Neuronal stem cell (in vitro differentiated cells): ENCODE results near the gene ATP6V0D1.

ENCODE experiments used
- DNase-seq: peaks from one replicate; pipeline ENCODE4 v3.0.0-alpha.2; 2013; ENCODE audit warnings: low spot score
- H2AFZ ChIP-seq: one replicate; pipeline ENCODE4 v1.6.1; 2013; ENCODE audit warnings: mild to moderate bottlenecking, low read length, inconsistent platforms
- H2AK5ac ChIP-seq: 2 replicates; pipeline ENCODE4 v1.6.1; 2013; ENCODE audit warnings: low read depth, mild to moderate bottlenecking, inconsistent platforms, low read length, moderate library complexity, mixed read lengths
- H2BK120ac ChIP-seq: 2 replicates; pipeline ENCODE4 v1.6.1; 2013; ENCODE audit warnings: low read depth, mild to moderate bottlenecking, inconsistent platforms, low read length, moderate library complexity, mixed read lengths
- H2BK12ac ChIP-seq: one replicate; pipeline ENCODE4 v1.6.1; 2013; ENCODE audit warnings: low read length, inconsistent platforms
- H2BK15ac ChIP-seq: 2 replicates; pipeline ENCODE4 v1.6.1; 2013; ENCODE audit warnings: mild to moderate bottlenecking, low read length, inconsistent platforms, mixed read lengths
- H2BK5ac ChIP-seq: one replicate; pipeline ENCODE4 v1.6.1; 2013; ENCODE audit warnings: inconsistent platforms, mild to moderate bottlenecking, low read length, moderate library complexity
- H3K14ac ChIP-seq: one replicate; pipeline ENCODE4 v1.6.1; 2013; ENCODE audit warnings: low read length, inconsistent platforms
- H3K18ac ChIP-seq: 2 replicates; pipeline ENCODE4 v1.6.1; 2013; ENCODE audit warnings: low read length, inconsistent platforms
- H3K23ac ChIP-seq: 2 replicates; pipeline ENCODE4 v1.6.1; 2013; ENCODE audit warnings: low read depth, mild to moderate bottlenecking, mixed read lengths, low read length, inconsistent platforms; ENCODE audit not compliant: poor library complexity
- H3K27ac ChIP-seq: replicated peaks from 3 replicates; pipeline ENCODE4 v1.5.1; 2013; ENCODE audit warnings: low read length, inconsistent platforms
- H3K27me3 ChIP-seq, 3 experiments: 2 replicates each; pipeline ENCODE4 v1.6.1; 2013; ENCODE audit warnings: low read length in 3 of 3, mild to moderate bottlenecking in 2 of 3, inconsistent platforms in 1 of 3, low read depth in 1 of 3, mixed read lengths in 1 of 3, moderate library complexity in 1 of 3; ENCODE audit not compliant: control insufficient read depth in 3 of 3, insufficient read depth in 3 of 3
- H3K36me3 ChIP-seq, 2 donors: replicated peaks in 1 of 2; 2 replicates each; pipeline ENCODE4 v1.6.1; 2013; ENCODE audit warnings: low read length in 2 of 2; ENCODE audit not compliant: control insufficient read depth in 2 of 2, insufficient read depth in 2 of 2
- H3K4ac ChIP-seq: 2 replicates; pipeline ENCODE4 v1.6.1; 2013; ENCODE audit warnings: inconsistent platforms, mild to moderate bottlenecking, low read length, moderate library complexity
- H3K4me1 ChIP-seq, 2 donors: 1 replicate in 1 of 2; 2 replicates in 1 of 2; pipeline ENCODE4 v1.6.1; 2013; ENCODE audit warnings: low read length in 2 of 2, low read depth in 1 of 2; ENCODE audit not compliant: control insufficient read depth in 2 of 2, insufficient read depth in 1 of 2
- H3K4me2 ChIP-seq: one replicate; pipeline ENCODE4 v1.6.1; 2013; ENCODE audit warnings: mild to moderate bottlenecking, low read length, inconsistent platforms; ENCODE audit not compliant: insufficient read depth, poor library complexity, severe bottlenecking
- H3K4me3 ChIP-seq, 2 donors: 2 replicates each; pipeline ENCODE4 v1.5.1; 2013; ENCODE audit warnings: low read length in 2 of 2, mild to moderate bottlenecking in 2 of 2, inconsistent platforms in 1 of 2, moderate library complexity in 1 of 2
- H3K79me1 ChIP-seq: one replicate; pipeline ENCODE4 v1.6.1; 2013; ENCODE audit warnings: low read depth, mild to moderate bottlenecking, inconsistent platforms, low read length, moderate library complexity
- H3K9ac ChIP-seq: one replicate; pipeline ENCODE4 v1.6.1; 2013; ENCODE audit warnings: mild to moderate bottlenecking, low read depth, low read length, inconsistent platforms; ENCODE audit not compliant: poor library complexity
- H3K9me3 ChIP-seq, 2 donors: replicated peaks in 1 of 2; 2 replicates each; pipeline versions ENCODE3 to v1.6.1; 2013; ENCODE audit warnings: low read length in 2 of 2, mild to moderate bottlenecking in 2 of 2, inconsistent platforms in 1 of 2, low read depth in 1 of 2, mixed read lengths in 1 of 2, moderate library complexity in 1 of 2; ENCODE audit not compliant: control insufficient read depth in 2 of 2, insufficient read depth in 1 of 2
- H4K8ac ChIP-seq: one replicate; pipeline ENCODE4 v1.6.1; 2013; ENCODE audit warnings: low read depth, mild to moderate bottlenecking, inconsistent platforms, low read length, moderate library complexity
- H4K91ac ChIP-seq: one replicate; pipeline ENCODE4 v1.6.1; 2013; ENCODE audit warnings: low read length, low read depth, mild to moderate bottlenecking, inconsistent platforms; ENCODE audit not compliant: poor library complexity
- WGBS, 2 donors: extraction: QIAGEN DNeasy Blood & Tissue Kit; methylation state at CpG; one replicate each; pipeline ENCODE4 v1.1.7; 2013; ENCODE audit warnings: missing lambda C conversion rate in 2 of 2, mixed read lengths in 1 of 2; ENCODE audit not compliant: insufficient read length in 2 of 2, insufficient replicate concordance in 1 of 2; ENCODE audit errors: extremely low coverage in 2 of 2; 5-methylcytosine and 5-hydroxymethylcytosine counted together

The ATP6V0D1 gene

GRCh38 chr16:67454852-67455251 lies 26.1 kb downstream of the ATP6V0D1 start:
- H3K14ac ChIP-seq: no peak overlapping the region
- H2BK15ac ChIP-seq: no peak overlapping the region
- H3K9ac ChIP-seq: no peak overlapping the region
- no peak overlapping the region for H2BK5ac ChIP-seq
- H2AK5ac ChIP-seq: no peak overlapping the region
- H4K91ac ChIP-seq: no peak overlapping the region
- DNase-seq: no peak
- no peak overlapping the region for H2AFZ ChIP-seq
- WGBS, 2 donors: no CpG with 5 or more reads among the region's 6 CpGs
- H2BK120ac ChIP-seq: no peak overlapping the region
- H3K27ac ChIP-seq: no peak overlapping the region
- no peak overlapping the region for H3K4me3 ChIP-seq
- H3K79me1 ChIP-seq: peaks cover 3% of the 10 kb centered on the region
- H2BK12ac ChIP-seq: no peak overlapping the region
- H3K36me3 ChIP-seq: peaks cover 0 to 32% of the 10 kb centered on the region in 2 donors
- H3K18ac ChIP-seq: no peak overlapping the region
- no peak overlapping the region for H3K4me2 ChIP-seq
- H3K4ac ChIP-seq: no peak overlapping the region
- no peaks in the 10 kb centered on the region for H3K27me3 ChIP-seq
- H4K8ac ChIP-seq: no peak overlapping the region
- H3K4me1 ChIP-seq: peaks cover 3 to 7% of the 10 kb centered on the region in 2 donors
- no peak overlapping the region for H3K23ac ChIP-seq
- H3K9me3 ChIP-seq: no peaks in the 10 kb centered on the region

- H4K8ac ChIP-seq: no peak overlapping the region
- no peak overlapping the region for H2AK5ac ChIP-seq
- no peak overlapping the region for H4K91ac ChIP-seq
- H3K18ac ChIP-seq: no peak overlapping the region
- no peak overlapping the region for H2BK15ac ChIP-seq
- H2BK12ac ChIP-seq: no peak overlapping the region
- H3K9ac ChIP-seq: no peak overlapping the region
- H3K4ac ChIP-seq: no peak overlapping the region
- peaks cover 3 to 7% of the 10 kb centered on the region in 2 donors for H3K4me1 ChIP-seq
- DNase-seq: no peak
- no peak overlapping the region for H3K14ac ChIP-seq
- H3K4me2 ChIP-seq: no peak overlapping the region
- WGBS, 2 donors: no CpG with 5 or more reads among the region's 5 CpGs
- no peak overlapping the region for H2BK5ac ChIP-seq
- peaks cover 3% of the 10 kb centered on the region for H3K79me1 ChIP-seq
- no peaks in the 10 kb centered on the region for H3K9me3 ChIP-seq
- H2AFZ ChIP-seq: no peak overlapping the region
- no peak overlapping the region for H2BK120ac ChIP-seq
- H3K27ac ChIP-seq: no peak overlapping the region
- no peak overlapping the region for H3K4me3 ChIP-seq
- peaks cover 0 to 37% of the 10 kb centered on the region in 2 donors for H3K36me3 ChIP-seq
- no peaks in the 10 kb centered on the region for H3K27me3 ChIP-seq
- no peak overlapping the region for H3K23ac ChIP-seq
These were observed 26.9 kb downstream of the ATP6V0D1 start for GRCh38 chr16:67454104-67454503.

- H2AK5ac ChIP-seq: no peak overlapping the region
- peak overlapping the region; percentile 7 for H2BK5ac ChIP-seq
- no peak overlapping the region for H4K91ac ChIP-seq
- no peak overlapping the region for H3K9ac ChIP-seq
- no peak overlapping the region for H3K14ac ChIP-seq
- H2BK15ac ChIP-seq: no peak overlapping the region
- H3K9me3 ChIP-seq: no peaks in the 10 kb centered on the region
- H2BK12ac ChIP-seq: no peak overlapping the region
- H3K79me1 ChIP-seq: peaks cover 3% of the 10 kb centered on the region
- no peak overlapping the region for H4K8ac ChIP-seq
- H2BK120ac ChIP-seq: no peak overlapping the region
- WGBS, 2 donors: no CpG with 5 or more reads among the region's 2 CpGs
- DNase-seq: no peak
- H3K4me2 ChIP-seq: no peak overlapping the region
- no peak overlapping the region for H3K4ac ChIP-seq
- H3K23ac ChIP-seq: no peak overlapping the region
- H3K4me1 ChIP-seq: peaks cover 3 to 7% of the 10 kb centered on the region in 2 donors
- no peaks in the 10 kb centered on the region for H3K27me3 ChIP-seq
- H2AFZ ChIP-seq: no peak overlapping the region
- no peak overlapping the region for H3K27ac ChIP-seq
- no peak overlapping the region for H3K4me3 ChIP-seq
- H3K18ac ChIP-seq: no peak overlapping the region
- peaks cover 0 to 41% of the 10 kb centered on the region in 2 donors for H3K36me3 ChIP-seq
These were observed 29.1 kb downstream of the ATP6V0D1 start for GRCh38 chr16:67451704-67452435.

GRCh38 chr16:67451061-67451703 lies 29.8 kb downstream of the ATP6V0D1 start:
- H2AK5ac ChIP-seq: no peak overlapping the region
- H2AFZ ChIP-seq: no peak overlapping the region
- peaks cover 3% of the 10 kb centered on the region for H3K79me1 ChIP-seq
- H3K9ac ChIP-seq: no peak overlapping the region
- peaks cover 0 to 41% of the 10 kb centered on the region in 2 donors for H3K36me3 ChIP-seq
- no peaks in the 10 kb centered on the region for H3K9me3 ChIP-seq
- no peak overlapping the region for H4K8ac ChIP-seq
- H3K4me1 ChIP-seq: peaks cover 3 to 7% of the 10 kb centered on the region in 2 donors
- no peak overlapping the region for H2BK15ac ChIP-seq
- no peak overlapping the region for H4K91ac ChIP-seq
- no peak overlapping the region for H3K14ac ChIP-seq
- no peak overlapping the region for H3K4me3 ChIP-seq
- H2BK5ac ChIP-seq: no peak overlapping the region
- H3K27me3 ChIP-seq: no peaks in the 10 kb centered on the region
- H2BK12ac ChIP-seq: no peak overlapping the region
- H3K4ac ChIP-seq: no peak overlapping the region
- no CpG with 5 or more reads among the region's 12 CpGs for WGBS, 2 donors
- H2BK120ac ChIP-seq: no peak overlapping the region
- no peak overlapping the region for H3K4me2 ChIP-seq
- H3K27ac ChIP-seq: no peak overlapping the region
- no peak overlapping the region for H3K18ac ChIP-seq
- DNase-seq: no peak
- H3K23ac ChIP-seq: no peak overlapping the region
